Activated CD4-positive, alpha-beta T cell treated with anti-CD3 and anti-CD28 coated beads, Interleukin-2, amount 50 U/mL, for 4 hours (primary cell): ENCODE measurements around the gene MEF2A.
"Not testable (repeated sequence)": the region's sequence is repeated elsewhere in the genome, so short reads cannot be mapped to it uniquely, and the experiment has no call there.

Experiments used
- DNase-seq, 2 experiments: peaks; one replicate each; pipeline ENCODE4 v3.0.0-alpha.2; 2020

MEF2A gene

DNA sequence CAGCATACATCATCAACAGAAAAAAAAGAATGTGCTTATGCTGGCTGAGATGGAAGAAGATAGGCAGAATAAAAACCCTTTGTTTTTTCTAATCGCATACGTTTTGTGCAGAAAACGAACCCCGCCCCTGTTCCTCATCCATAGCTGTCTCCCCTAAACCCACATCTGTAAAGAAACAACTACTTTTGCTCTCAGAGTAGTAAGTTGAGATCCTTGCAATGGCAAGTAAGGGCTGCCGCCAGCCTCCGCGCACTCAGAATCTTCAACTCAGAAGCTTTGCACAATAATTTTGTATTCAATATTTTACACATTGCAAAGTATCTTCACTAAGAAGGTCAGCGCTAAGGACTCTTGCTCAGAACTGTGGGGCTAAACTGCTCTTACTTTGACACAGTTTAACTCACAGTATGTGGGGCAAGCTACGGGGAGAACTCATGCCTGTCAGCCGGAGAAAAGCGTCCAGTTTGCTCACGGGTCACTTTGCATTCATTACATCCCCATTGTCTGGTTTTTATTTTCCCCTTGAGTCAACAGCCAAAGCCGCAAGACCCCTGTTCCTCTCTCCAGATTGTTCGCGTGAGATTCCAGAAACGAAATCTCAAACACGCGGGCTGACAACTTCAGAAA lies 166.5 kb downstream of the MEF2A start:
- DNase-seq, result no peak

DNA sequence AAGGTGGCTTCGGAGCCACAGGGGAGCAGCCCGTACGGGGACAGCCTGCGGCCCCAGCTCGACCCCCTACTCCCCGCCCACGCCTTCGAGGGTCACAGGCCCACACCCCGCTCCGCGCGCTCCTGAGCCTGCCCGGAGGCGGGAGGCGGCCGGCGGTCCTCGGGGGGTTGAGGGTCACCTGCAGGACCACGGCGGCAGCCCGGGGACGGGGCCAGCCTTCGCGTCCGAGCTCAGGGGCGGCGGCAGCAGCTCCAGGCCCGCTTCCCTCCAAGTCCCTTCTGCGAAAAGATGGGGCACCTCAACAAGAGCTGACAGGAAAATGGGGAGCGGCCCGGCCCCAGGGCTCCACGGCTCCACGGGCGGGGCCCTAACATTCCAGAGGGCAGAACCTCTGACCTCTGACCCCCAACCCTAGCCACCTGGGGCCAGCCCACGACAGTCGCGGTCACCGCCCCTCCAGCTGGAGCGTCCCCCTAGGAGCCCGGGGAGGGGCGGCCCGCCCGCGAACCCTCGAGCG lies 167.0 kb downstream of the MEF2A start:
- DNase-seq, result no peak

DNA sequence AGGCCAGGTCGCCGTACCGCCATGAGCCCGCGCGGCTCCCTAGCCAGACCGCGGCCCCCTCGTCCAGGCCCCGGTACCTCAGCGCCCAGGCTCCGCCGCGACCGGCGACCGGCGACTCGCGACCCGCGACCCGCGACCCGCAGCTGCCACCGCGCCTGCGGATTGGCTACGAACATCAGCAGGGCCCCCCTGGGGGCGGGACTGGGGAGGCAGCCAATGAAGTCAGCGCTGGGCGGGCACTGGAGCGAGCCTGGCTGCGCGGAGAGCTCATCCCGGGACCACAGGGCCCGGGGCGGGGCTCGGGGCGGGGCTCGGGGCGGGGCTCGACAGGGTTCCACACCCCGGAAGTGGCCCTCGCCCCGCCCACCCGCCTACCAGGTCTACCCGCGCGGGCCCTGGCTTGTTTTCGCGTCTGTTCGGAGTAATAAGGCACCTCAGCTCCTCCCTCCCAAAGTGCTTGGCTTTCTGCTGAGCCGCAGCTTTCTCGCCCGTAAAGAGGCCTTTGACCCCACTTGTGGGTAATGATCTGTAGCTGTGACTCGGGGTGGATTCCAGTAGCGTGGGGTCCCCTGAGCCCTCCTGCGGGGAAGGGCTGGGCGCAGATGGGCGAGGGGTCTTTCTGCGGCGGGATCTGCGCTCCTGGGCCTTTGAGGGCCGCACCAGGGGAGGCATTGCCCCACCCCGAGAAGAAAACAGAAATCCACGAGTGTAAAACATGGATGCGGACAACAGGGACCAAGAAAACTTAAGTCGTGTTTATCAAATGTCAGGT lies 167.7 kb downstream of the MEF2A start, which contains the start of gene LYSMD4:
Gene LYSMD4 (minus strand): TSS at position 170 of the 772 bp plus-strand sequence. CDS start 1,438 bp downstream, outside the sequence.
- DNase-seq, result peak; percentile 99

GRCh38 chr15:99734040-99734291 lies 168.2 kb downstream of the MEF2A start:
- not testable (repeated sequence) for DNase-seq

DNA sequence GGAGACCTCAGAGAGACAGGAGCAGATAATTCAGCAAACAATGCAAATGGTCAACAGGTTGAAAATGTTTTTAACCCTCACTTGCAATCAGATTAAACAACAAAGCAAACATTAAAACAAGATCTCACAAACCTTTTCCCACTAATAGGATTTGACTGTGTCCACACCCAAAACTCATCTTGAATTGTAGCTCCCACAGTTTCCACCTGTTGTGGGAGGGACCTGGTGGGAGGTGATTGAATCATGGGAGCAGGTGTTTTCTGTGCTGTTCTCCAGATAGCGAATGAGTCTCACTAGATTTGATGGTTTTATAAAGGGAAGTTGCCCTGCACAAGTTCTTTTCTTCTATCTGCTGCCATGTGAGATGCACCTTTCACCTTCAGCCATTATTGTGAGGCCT lies 168.8 kb downstream of the MEF2A start:
- no peak for DNase-seq

- DNase-seq, result no peak
Measured at GRCh38 chr15:99735868-99736267, 170.1 kb downstream of the MEF2A start.

DNA sequence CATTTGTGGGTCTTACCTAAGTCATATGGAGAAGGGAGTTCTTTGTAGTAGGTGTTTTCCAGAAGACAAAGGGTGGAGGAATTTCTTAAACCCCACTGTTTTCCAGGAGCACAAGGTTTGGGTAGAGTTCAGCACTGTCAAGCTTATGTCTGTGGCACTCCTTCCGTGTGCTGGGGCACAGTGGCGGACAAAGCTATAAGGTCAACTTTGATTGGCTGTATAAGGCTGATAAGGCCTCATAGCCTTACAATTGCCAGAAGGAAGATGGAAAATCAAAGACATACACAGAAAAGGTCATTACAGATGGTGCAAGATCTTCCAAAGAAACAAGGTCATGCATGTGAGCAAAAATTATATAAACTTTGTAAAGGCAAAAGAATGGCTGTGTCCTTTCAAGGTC lies 170.9 kb downstream of the MEF2A start:
- no peak for DNase-seq

- no peak for DNase-seq
Measured at GRCh38 chr15:99738021-99738847, 172.4 kb downstream of the MEF2A start.

GRCh38 chr15:99741835-99742234 lies 176.1 kb downstream of the MEF2A start:
- DNase-seq, result no peak

DNA sequence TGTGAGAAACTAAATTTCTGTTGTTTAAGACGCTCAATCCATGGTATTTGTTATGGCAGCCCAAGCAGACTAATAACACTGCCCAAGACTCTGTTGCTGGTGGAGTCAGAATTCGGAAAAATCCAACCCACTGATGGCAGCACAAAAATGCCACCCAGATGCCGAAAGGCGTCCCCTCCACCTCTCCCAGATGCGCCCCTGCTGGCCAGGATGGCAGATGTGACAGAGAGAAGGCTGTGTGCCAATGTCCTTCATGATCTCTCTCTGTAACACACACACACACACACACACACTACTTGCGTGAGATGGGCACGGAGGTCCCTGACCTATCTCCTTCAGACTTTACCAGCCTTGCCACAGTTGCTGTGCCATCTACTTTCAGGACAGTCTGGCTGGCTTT lies 178.4 kb downstream of the MEF2A start:
- no peak for DNase-seq

DNA sequence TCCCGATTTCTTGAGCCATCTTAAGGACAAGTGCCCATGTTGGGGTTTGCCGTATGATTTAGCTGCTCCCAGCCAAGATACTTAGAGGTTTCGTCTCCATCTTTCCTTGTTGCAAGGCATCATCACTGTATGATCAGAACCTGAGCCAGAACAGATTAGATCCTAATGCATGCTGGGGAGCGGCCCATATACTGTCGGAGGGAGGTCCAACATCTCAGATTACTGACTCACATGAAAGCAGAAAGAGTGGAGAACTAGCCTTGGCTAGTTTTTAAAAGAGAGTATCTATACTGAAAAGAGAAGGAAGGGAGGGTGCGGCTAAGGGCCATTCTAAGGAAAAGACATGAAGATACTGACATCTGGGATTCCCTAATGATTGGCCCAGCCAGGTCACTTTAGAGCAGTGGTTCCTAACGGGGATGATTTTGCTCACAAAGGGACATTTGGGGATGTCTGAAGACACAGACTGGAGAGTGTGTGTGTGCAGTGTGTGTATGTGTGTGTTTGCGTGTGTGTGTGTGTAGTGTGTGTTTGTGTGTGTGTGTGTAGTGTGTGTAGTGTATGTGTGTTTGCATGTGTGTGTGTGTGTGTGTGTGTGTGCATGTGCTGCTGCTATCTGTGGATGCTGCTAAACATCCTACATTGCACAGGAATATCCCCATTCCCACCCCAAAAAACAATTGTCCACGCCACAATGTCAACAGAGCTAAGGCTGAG lies 179.7 kb downstream of the MEF2A start:
- no peak for DNase-seq

DNA sequence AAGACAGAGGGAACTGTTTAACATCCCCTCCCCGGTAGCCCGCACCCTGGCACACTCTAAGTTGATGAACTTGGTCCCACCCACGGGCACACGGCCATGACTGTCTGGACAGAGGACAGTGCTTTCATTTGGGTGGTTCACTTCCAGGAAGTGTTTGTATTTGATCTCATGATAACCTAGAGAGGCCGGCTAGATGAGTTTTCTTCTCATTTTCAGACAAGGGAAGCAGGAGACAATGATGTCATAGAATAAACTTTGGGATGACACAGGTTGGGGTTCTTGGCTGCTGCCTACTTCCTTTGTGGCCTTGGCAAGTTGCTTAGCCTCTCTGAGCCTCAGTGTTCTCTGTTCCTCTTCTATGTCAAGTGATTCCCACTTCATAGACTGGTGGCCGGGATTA lies 183.6 kb downstream of the MEF2A start:
- no peak for DNase-seq

GRCh38 chr15:99750326-99750725 lies 184.5 kb downstream of the MEF2A start:
- DNase-seq, result not testable (repeated sequence)

GRCh38 chr15:99752556-99752955 lies 186.8 kb downstream of the MEF2A start:
- no peak for DNase-seq

- DNase-seq, result no peak
Measured at GRCh38 chr15:99753066-99753465, 187.3 kb downstream of the MEF2A start.

- peak; percentile 4 to 17 for DNase-seq
Measured at GRCh38 chr15:99755692-99756409, 190.1 kb downstream of the MEF2A start.

DNA sequence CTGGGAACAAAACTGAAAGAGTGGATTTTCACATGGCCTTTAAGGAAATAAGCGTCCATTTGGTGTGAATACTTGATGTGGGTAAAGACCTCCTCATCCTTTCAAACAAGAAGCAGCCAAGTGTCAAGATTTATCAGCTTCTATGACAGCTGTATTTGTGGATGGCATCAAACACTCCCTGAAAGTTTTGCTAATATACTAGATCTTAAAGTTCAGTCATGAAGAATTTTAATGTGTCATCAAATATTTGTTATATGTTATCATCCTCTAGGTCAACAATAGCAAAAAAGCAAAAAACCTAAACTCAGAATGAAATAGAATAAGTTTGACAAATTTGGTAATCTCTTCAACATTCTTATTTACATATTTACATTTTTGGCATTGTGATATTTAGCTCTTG lies 196.5 kb downstream of the MEF2A start:
- no peak for DNase-seq

- no peak for DNase-seq
Measured at GRCh38 chr15:99763827-99764226, 198.0 kb downstream of the MEF2A start.

DNA sequence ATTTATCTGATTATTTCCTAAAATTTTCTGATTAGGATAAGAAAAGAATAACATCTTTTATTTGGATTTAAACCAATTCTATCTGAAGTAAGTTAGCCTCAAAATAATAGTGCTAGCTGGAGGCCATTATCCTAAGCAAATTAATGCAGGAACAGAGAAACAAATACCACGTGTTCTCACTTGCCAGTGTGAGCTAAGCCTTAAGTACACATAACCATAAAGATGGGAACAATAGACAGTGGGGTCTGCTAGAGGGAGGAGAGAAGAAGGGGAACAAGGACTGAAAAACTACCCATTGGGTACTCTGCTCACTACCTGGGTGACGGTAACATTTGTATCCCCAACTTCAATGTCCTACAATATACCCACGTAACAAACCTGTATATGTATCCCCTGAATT lies 198.7 kb downstream of the MEF2A start:
- DNase-seq, result no peak
